ENCODE results near the gene CHI3L2. TPM values are rescaled to one million over a fixed set of nuclear protein-coding genes. Genes with fewer than 3 reads are reported as not detected.

Gene CHI3L2
- total RNA-seq, 1 experiment from 2014 or later, result 1.4 TPM

GRCh38 chr1:111241797-111242196, 14.3 kb downstream of the CHI3L2 start:
- no peaks in the 10 kb centered on the region for H3K9me3 Mint-ChIP-seq (ENCODE audit: unreplicated experiment)
- POLR2A ChIA-PET, result interaction anchor here (0.8 kb wide), 1 partner anchor 12 kb away, joined by 3 read pairs; no protein-coding TSS in a partner anchor
- no peaks in the 10 kb centered on the region for H3K27me3 Mint-ChIP-seq (ENCODE audit: insufficient read depth, unreplicated experiment)
- H3K27ac Mint-ChIP-seq (ENCODE audit: low read depth, unreplicated experiment), result no peak overlapping the region
- no TSS peak for BruUV-seq (replicated peaks)
- peaks cover 6% of the 10 kb centered on the region for H3K36me3 Mint-ChIP-seq (ENCODE audit: insufficient read depth, unreplicated experiment)
- TF ChIP-seq CTCF (IDR thresholded peaks at IDR 0.05; ENCODE audit: unreplicated experiment), result no peak
- DNase-seq (ENCODE audit: unreplicated experiment), result no peak
- no peak overlapping the region for H3K4me3 Mint-ChIP-seq (ENCODE audit: unreplicated experiment)
- no peaks in the 10 kb centered on the region for H3K4me1 Mint-ChIP-seq (ENCODE audit: insufficient read depth, unreplicated experiment)
- intact Hi-C loops (cut with micrococcal nuclease), result no loop called here
- CTCF ChIA-PET, result interaction anchor here (1.2 kb wide), 1 partner anchor 8 kb away, joined by 3 read pairs; no protein-coding TSS in a partner anchor

- CTCF ChIA-PET, result no interaction called here
Observed at GRCh38 chr1:111242805-111243523, 15.5 kb downstream of the CHI3L2 start.

GRCh38 chr1:111247125-111247838, 19.8 kb downstream of the CHI3L2 start:
- Mint-ChIP-seq H3K36me3 (ENCODE audit: insufficient read depth, unreplicated experiment) (peaks cover 6% of the 10 kb centered on the region), H3K4me1 (ENCODE audit: insufficient read depth, unreplicated experiment) (no peaks in the 10 kb centered on the region), H3K27me3 (ENCODE audit: insufficient read depth, unreplicated experiment) (no peaks in the 10 kb centered on the region), H3K4me3 (ENCODE audit: unreplicated experiment) (no peak overlapping the region), H3K9me3 (ENCODE audit: unreplicated experiment) (no peaks in the 10 kb centered on the region), H3K27ac (ENCODE audit: low read depth, unreplicated experiment) (no peak overlapping the region)
- intact Hi-C loops (cut with micrococcal nuclease), result no loop called here
- POLR2A ChIA-PET, result no interaction called here
- no TSS peak for BruUV-seq (replicated peaks)
- no peak for TF ChIP-seq CTCF (IDR thresholded peaks at IDR 0.05; ENCODE audit: unreplicated experiment)
- CTCF ChIA-PET, result no interaction called here
- no peak for DNase-seq (ENCODE audit: unreplicated experiment)

More at GRCh38 chr1:111242805-111243523, 15.5 kb downstream of the CHI3L2 start:
- H3K36me3 Mint-ChIP-seq (ENCODE audit: insufficient read depth, unreplicated experiment), result peaks cover 6% of the 10 kb centered on the region
- intact Hi-C loops (cut with micrococcal nuclease), result no loop called here
- no peak for DNase-seq (ENCODE audit: unreplicated experiment)
- no peak overlapping the region for H3K4me3 Mint-ChIP-seq (ENCODE audit: unreplicated experiment)
- H3K9me3 Mint-ChIP-seq (ENCODE audit: unreplicated experiment), result no peaks in the 10 kb centered on the region
- no peak overlapping the region for H3K27ac Mint-ChIP-seq (ENCODE audit: low read depth, unreplicated experiment)
- POLR2A ChIA-PET, result no interaction called here
- no peak for TF ChIP-seq CTCF (IDR thresholded peaks at IDR 0.05; ENCODE audit: unreplicated experiment)
- no peaks in the 10 kb centered on the region for H3K27me3 Mint-ChIP-seq (ENCODE audit: insufficient read depth, unreplicated experiment)
- no TSS peak for BruUV-seq (replicated peaks)
- no peaks in the 10 kb centered on the region for H3K4me1 Mint-ChIP-seq (ENCODE audit: insufficient read depth, unreplicated experiment)

- Mint-ChIP-seq H3K4me1 (ENCODE audit: insufficient read depth, unreplicated experiment) (no peaks in the 10 kb centered on the region), H3K36me3 (ENCODE audit: insufficient read depth, unreplicated experiment) (no peaks in the 10 kb centered on the region), H3K4me3 (ENCODE audit: unreplicated experiment) (no peak overlapping the region), H3K27me3 (ENCODE audit: insufficient read depth, unreplicated experiment) (peaks cover 9% of the 10 kb centered on the region), H3K27ac (ENCODE audit: low read depth, unreplicated experiment) (no peak overlapping the region), H3K9me3 (ENCODE audit: unreplicated experiment) (no peaks in the 10 kb centered on the region)
- no TSS peak for BruUV-seq (replicated peaks)
- ChIA-PET POLR2A (no interaction called here), CTCF (interaction anchor here (0.5 to 2.0 kb wide), 3 partner anchors 8 to 150 kb away, joined by 3 to 8 read pairs (median 5); no protein-coding TSS in a partner anchor)
- TF ChIP-seq CTCF (IDR thresholded peaks at IDR 0.05; ENCODE audit: unreplicated experiment), result no peak
- DNase-seq (ENCODE audit: unreplicated experiment), result no peak
- intact Hi-C loops (cut with micrococcal nuclease), result no loop called here
Observed at GRCh38 chr1:111249960-111250359, 22.4 kb downstream of the CHI3L2 start.
